Mesenchymal stem cell (in vitro differentiated cells and primary cell): Measurements from ENCODE around the gene PCSK6.

Experiments
- DNase-seq: peaks from one replicate; pipeline ENCODE4 v3.0.0-alpha.2; 2013
- H2AFZ ChIP-seq: one replicate; pipeline ENCODE4 v1.6.1; 2013; ENCODE audit warnings: low read depth, mild to moderate bottlenecking, control low read depth, inconsistent platforms, low read length, moderate library complexity
- H2AK5ac ChIP-seq: 2 replicates; pipeline ENCODE4 v1.6.1; 2013; ENCODE audit warnings: low read length, moderate library complexity, mild to moderate bottlenecking, inconsistent platforms; ENCODE audit not compliant: severe bottlenecking
- H2BK120ac ChIP-seq: one replicate; pipeline ENCODE4 v1.6.1; 2013; ENCODE audit warnings: low read depth, mild to moderate bottlenecking, inconsistent platforms, low read length, moderate library complexity
- H2BK12ac ChIP-seq, 2 experiments: one replicate each; pipeline ENCODE4 v1.6.1; 2013; ENCODE audit warnings: inconsistent platforms in 2 of 2, low read length in 2 of 2, mild to moderate bottlenecking in 2 of 2, moderate library complexity in 2 of 2, control low read depth in 1 of 2
- H2BK15ac ChIP-seq: one replicate; pipeline ENCODE4 v1.6.1; 2013; ENCODE audit warnings: mild to moderate bottlenecking, low read depth, inconsistent platforms; ENCODE audit not compliant: poor library complexity, severe bottlenecking
- H2BK5ac ChIP-seq: 2 replicates; pipeline ENCODE4 v1.6.1; 2013; ENCODE audit warnings: low read depth, mild to moderate bottlenecking, low read length, control low read depth, inconsistent platforms; ENCODE audit not compliant: poor library complexity, severe bottlenecking
- H3K14ac ChIP-seq, 2 experiments: one replicate each; pipeline ENCODE4 v1.6.1; 2013; ENCODE audit warnings: inconsistent platforms in 2 of 2, low read length in 2 of 2, control low read depth in 1 of 2, mild to moderate bottlenecking in 1 of 2, moderate library complexity in 1 of 2
- H3K18ac ChIP-seq, 2 experiments: one replicate each; pipeline ENCODE4 v1.6.1; 2013; ENCODE audit warnings: inconsistent platforms in 2 of 2, low read length in 2 of 2, control low read depth in 1 of 2, low read depth in 1 of 2, mild to moderate bottlenecking in 1 of 2
- H3K23ac ChIP-seq, 2 experiments: one replicate each; pipeline ENCODE4 v1.6.1; 2013; ENCODE audit warnings: inconsistent platforms in 2 of 2, low read length in 2 of 2, mild to moderate bottlenecking in 2 of 2, moderate library complexity in 2 of 2, control low read depth in 1 of 2
- H3K27ac ChIP-seq: 2 replicates; pipeline ENCODE4 v1.5.1; 2013; ENCODE audit warnings: mild to moderate bottlenecking, moderate library complexity, low read length, control low read depth, inconsistent platforms; ENCODE audit not compliant: poor library complexity, severe bottlenecking
- H3K27me3 ChIP-seq, 2 experiments: 2 replicates each; pipeline versions ENCODE4 v1.6.1 to v1.7.0; 2013; ENCODE audit warnings: low read length in 2 of 2, mild to moderate bottlenecking in 2 of 2, moderate library complexity in 2 of 2, control low read depth in 1 of 2, inconsistent platforms in 1 of 2; ENCODE audit not compliant: control insufficient read depth in 1 of 2, insufficient read depth in 1 of 2
- H3K36me3 ChIP-seq, 2 experiments: 2 replicates each; pipeline versions ENCODE4 v1.6.1 to v1.7.0; 2013; ENCODE audit warnings: low read length in 2 of 2, control low read depth in 1 of 2, inconsistent platforms in 1 of 2, low read depth in 1 of 2, mild to moderate bottlenecking in 1 of 2; ENCODE audit not compliant: insufficient read depth in 2 of 2, control insufficient read depth in 1 of 2
- H3K4ac ChIP-seq, 2 experiments: one replicate each; pipeline ENCODE4 v1.6.1; 2013; ENCODE audit warnings: inconsistent platforms in 2 of 2, low read length in 2 of 2, mild to moderate bottlenecking in 2 of 2, moderate library complexity in 2 of 2, control low read depth in 1 of 2, low read depth in 1 of 2
- H3K4me1 ChIP-seq: 2 replicates; pipeline ENCODE4 v1.6.1; 2013; ENCODE audit warnings: low read depth, low read length, control low read depth; ENCODE audit not compliant: control insufficient read depth, insufficient read depth
- H3K4me2 ChIP-seq: 2 replicates; pipeline ENCODE4 v1.6.1; 2013; ENCODE audit warnings: low read length, mild to moderate bottlenecking, inconsistent platforms; ENCODE audit not compliant: poor library complexity, severe bottlenecking
- H3K4me3 ChIP-seq, 2 experiments: 2 replicates each; pipeline versions ENCODE4 v1.5.1 to v1.7.0; 2013; ENCODE audit warnings: low read length in 2 of 2, mild to moderate bottlenecking in 2 of 2, control low read depth in 1 of 2, low read depth in 1 of 2; ENCODE audit not compliant: insufficient read depth in 1 of 2
- H3K79me1 ChIP-seq: replicated peaks from 2 replicates; pipeline ENCODE4 v1.6.1; 2013; ENCODE audit warnings: mild to moderate bottlenecking, control low read depth, low read length, inconsistent platforms; ENCODE audit not compliant: poor library complexity, severe bottlenecking
- H3K9ac ChIP-seq: 2 replicates; pipeline ENCODE4 v1.7.0; 2013; ENCODE audit warnings: mild to moderate bottlenecking, low read length, moderate library complexity
- H3K9me3 ChIP-seq: 2 replicates; pipeline ENCODE4 v1.7.0; 2013; ENCODE audit warnings: mild to moderate bottlenecking, low read length; ENCODE audit not compliant: control insufficient read depth
- H4K8ac ChIP-seq: one replicate; pipeline ENCODE4 v1.6.1; 2013; ENCODE audit warnings: inconsistent platforms, mild to moderate bottlenecking, low read length, moderate library complexity
- H4K91ac ChIP-seq: one replicate; pipeline ENCODE4 v1.6.1; 2013; ENCODE audit warnings: mild to moderate bottlenecking, low read length, inconsistent platforms
- WGBS: methylation state at CpG from one replicate; pipeline ENCODE4 v1.1.7; 2013; ENCODE audit warnings: mixed read lengths; 5-methylcytosine and 5-hydroxymethylcytosine counted together

PCSK6 gene

GRCh38 chr15:101386967-101387366 lies 102.5 kb downstream of the PCSK6 start:
- no peak overlapping the region for H2AK5ac ChIP-seq
- no peak overlapping the region for H3K4ac ChIP-seq
- H4K8ac ChIP-seq, result no peak overlapping the region
- H2BK120ac ChIP-seq, result no peak overlapping the region
- H3K9me3 ChIP-seq, result no peaks in the 10 kb centered on the region
- no peak overlapping the region for H4K91ac ChIP-seq
- no peak overlapping the region for H3K18ac ChIP-seq
- no peak overlapping the region for H3K14ac ChIP-seq
- H3K4me2 ChIP-seq, result no peak overlapping the region
- no peaks in the 10 kb centered on the region for H3K27me3 ChIP-seq
- H3K4me3 ChIP-seq, result no peak overlapping the region
- no peak overlapping the region for H2BK5ac ChIP-seq
- H3K9ac ChIP-seq, result no peak overlapping the region
- DNase-seq, result no peak
- no peak overlapping the region for H3K23ac ChIP-seq
- H3K36me3 ChIP-seq, result no peaks in the 10 kb centered on the region
- H3K27ac ChIP-seq, result no peak overlapping the region
- H3K4me1 ChIP-seq, result peaks cover 2% of the 10 kb centered on the region
- H2AFZ ChIP-seq, result no peak overlapping the region
- H2BK12ac ChIP-seq, result no peak overlapping the region
- H3K79me1 ChIP-seq, result no peaks in the 10 kb centered on the region
- 88% methylated on average over 10 of the region's 10 CpGs for WGBS
- H2BK15ac ChIP-seq, result no peak overlapping the region

GRCh38 chr15:101386006-101386405 lies 103.5 kb downstream of the PCSK6 start:
- Histone ChIP-seq H2BK120ac (no peak overlapping the region), H3K27me3 (no peaks in the 10 kb centered on the region), H4K8ac (no peak overlapping the region), H3K4me3 (no peak overlapping the region), H4K91ac (no peak overlapping the region), H3K27ac (no peak overlapping the region), H3K18ac (no peak overlapping the region), H2BK5ac (no peak overlapping the region), H3K4me2 (no peak overlapping the region), H3K79me1 (no peaks in the 10 kb centered on the region), H3K23ac (no peak overlapping the region), H2BK15ac (no peak overlapping the region), H2AFZ (no peak overlapping the region), H3K9me3 (no peaks in the 10 kb centered on the region), H3K36me3 (no peaks in the 10 kb centered on the region), H2AK5ac (no peak overlapping the region), H3K14ac (no peak overlapping the region), H3K9ac (no peak overlapping the region), H2BK12ac (no peak overlapping the region), H3K4me1 (peaks cover 2% of the 10 kb centered on the region), H3K4ac (no peak overlapping the region)
- DNase-seq, result no peak
- WGBS, result 92% methylated on average over 18 of the region's 18 CpGs

GRCh38 chr15:101384276-101384675 lies 105.2 kb downstream of the PCSK6 start:
- no peak overlapping the region for H3K18ac ChIP-seq
- peaks cover 2% of the 10 kb centered on the region for H3K4me1 ChIP-seq
- H3K9ac ChIP-seq, result no peak overlapping the region
- H3K27ac ChIP-seq, result no peak overlapping the region
- H2AK5ac ChIP-seq, result no peak overlapping the region
- H3K9me3 ChIP-seq, result no peaks in the 10 kb centered on the region
- peaks cover 0 to 2% of the 10 kb centered on the region in 2 experiments for H3K27me3 ChIP-seq
- H3K79me1 ChIP-seq, result no peaks in the 10 kb centered on the region
- H4K8ac ChIP-seq, result no peak overlapping the region
- H3K4me2 ChIP-seq, result no peak overlapping the region
- H3K23ac ChIP-seq, result no peak overlapping the region
- 81% methylated on average over 14 of the region's 14 CpGs for WGBS
- no peaks in the 10 kb centered on the region for H3K36me3 ChIP-seq
- no peak overlapping the region for H3K4ac ChIP-seq
- no peak overlapping the region for H3K14ac ChIP-seq
- H2BK5ac ChIP-seq, result no peak overlapping the region
- H2BK120ac ChIP-seq, result no peak overlapping the region
- peak overlapping the region; percentile 32 for H2AFZ ChIP-seq
- peak overlapping the region in 1 of 2 experiments; percentile 25 for H3K4me3 ChIP-seq
- no peak overlapping the region for H4K91ac ChIP-seq
- no peak for DNase-seq
- H2BK15ac ChIP-seq, result no peak overlapping the region
- no peak overlapping the region for H2BK12ac ChIP-seq

- Histone ChIP-seq H3K36me3 (no peaks in the 10 kb centered on the region), H2BK15ac (no peak overlapping the region), H2AFZ (no peak overlapping the region), H3K4me3 (no peak overlapping the region), H3K4me2 (no peak overlapping the region), H3K27ac (no peak overlapping the region), H3K9me3 (no peaks in the 10 kb centered on the region), H4K91ac (no peak overlapping the region), H4K8ac (no peak overlapping the region), H3K18ac (no peak overlapping the region), H3K27me3 (peaks cover 0 to 17% of the 10 kb centered on the region in 2 experiments), H3K79me1 (no peaks in the 10 kb centered on the region), H2BK120ac (no peak overlapping the region), H3K4ac (no peak overlapping the region), H2AK5ac (no peak overlapping the region), H2BK12ac (no peak overlapping the region), H2BK5ac (no peak overlapping the region), H3K23ac (no peak overlapping the region), H3K14ac (no peak overlapping the region), H3K9ac (no peak overlapping the region), H3K4me1 (peaks cover 2% of the 10 kb centered on the region)
- 84% methylated on average over 5 of the region's 7 CpGs for WGBS
- no peak for DNase-seq
Observed at GRCh38 chr15:101382544-101382943, 107.0 kb downstream of the PCSK6 start.
